Ishikawa (cell line): ENCODE measurements around the gene AP1B1.

ENCODE experiments used
- CEBPB ChIP-seq: IDR thresholded peaks from 2 replicates; pipeline ENCODE4 v1.6.1; 2012
- CREB1 ChIP-seq: IDR thresholded peaks from 2 replicates; pipeline ENCODE4 v1.6.1; 2012; ENCODE audit warnings: low read depth
- EGR1 ChIP-seq: IDR thresholded peaks from 2 replicates; pipeline ENCODE4 v1.6.1; 2012
- EP300 ChIP-seq: IDR thresholded peaks from 2 replicates; pipeline ENCODE4 v1.6.1; 2012; ENCODE audit warnings: borderline replicate concordance
- FOXM1 ChIP-seq: IDR thresholded peaks from 2 replicates; pipeline ENCODE4 v1.6.1; 2012; ENCODE audit warnings: low read depth, borderline replicate concordance
- MAX ChIP-seq: IDR thresholded peaks from 2 replicates; pipeline ENCODE4 v1.6.1; 2012
- RAD21 ChIP-seq: IDR thresholded peaks from 2 replicates; pipeline ENCODE4 v1.6.1; 2012; ENCODE audit warnings: low read depth
- REST ChIP-seq: IDR thresholded peaks from 2 replicates; pipeline ENCODE4 v1.6.1; 2012; ENCODE audit warnings: low read depth, mild to moderate bottlenecking
- TCF12 ChIP-seq: IDR thresholded peaks from 2 replicates; pipeline ENCODE4 v1.6.1; 2012; ENCODE audit warnings: low read depth
- TEAD4 ChIP-seq: IDR thresholded peaks from 2 replicates; pipeline ENCODE4 v1.6.1; 2012
- USF1 ChIP-seq: IDR thresholded peaks from 2 replicates; pipeline ENCODE4 v1.6.1; 2012
- ZBTB7A ChIP-seq: IDR thresholded peaks from 2 replicates; pipeline ENCODE4 v1.6.1; 2012; ENCODE audit warnings: low read depth

- TF ChIP-seq CREB1 (no peak), EP300 (no peak), USF1 (no peak), ZBTB7A (no peak), TCF12 (no peak), EGR1 (no peak), MAX (no peak), RAD21 (0 out of 2 replicates have a peak, but pooled peaks have one; percentile 10), REST (no peak), FOXM1 (no peak), CEBPB (no peak), TEAD4 (no peak)
These were observed 67.8 kb downstream of the AP1B1 start for GRCh38 chr22:29320546-29320945.
